ENCODE data around the gene OSTM1.

DNA sequence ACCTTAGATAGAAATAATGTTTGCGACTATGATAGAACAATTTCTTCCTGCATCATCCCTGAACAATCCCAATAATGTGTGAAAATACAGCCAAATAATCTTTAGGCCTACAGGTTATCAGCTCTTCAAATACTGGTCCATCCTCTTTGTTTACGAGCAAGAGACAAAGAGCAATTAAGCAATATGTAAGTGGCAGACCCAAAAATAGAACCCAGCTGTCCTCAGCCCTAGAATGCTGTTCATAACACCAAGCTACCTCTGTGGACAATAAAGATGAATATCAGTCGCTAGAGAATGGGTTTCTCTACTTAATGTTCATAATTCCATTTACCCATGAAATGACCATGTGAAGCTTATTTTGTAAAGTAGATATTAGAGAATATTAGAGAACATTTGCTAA, 28.4 kb upstream of the OSTM1 start:
- TF ChIP-seq, protein P1, sequence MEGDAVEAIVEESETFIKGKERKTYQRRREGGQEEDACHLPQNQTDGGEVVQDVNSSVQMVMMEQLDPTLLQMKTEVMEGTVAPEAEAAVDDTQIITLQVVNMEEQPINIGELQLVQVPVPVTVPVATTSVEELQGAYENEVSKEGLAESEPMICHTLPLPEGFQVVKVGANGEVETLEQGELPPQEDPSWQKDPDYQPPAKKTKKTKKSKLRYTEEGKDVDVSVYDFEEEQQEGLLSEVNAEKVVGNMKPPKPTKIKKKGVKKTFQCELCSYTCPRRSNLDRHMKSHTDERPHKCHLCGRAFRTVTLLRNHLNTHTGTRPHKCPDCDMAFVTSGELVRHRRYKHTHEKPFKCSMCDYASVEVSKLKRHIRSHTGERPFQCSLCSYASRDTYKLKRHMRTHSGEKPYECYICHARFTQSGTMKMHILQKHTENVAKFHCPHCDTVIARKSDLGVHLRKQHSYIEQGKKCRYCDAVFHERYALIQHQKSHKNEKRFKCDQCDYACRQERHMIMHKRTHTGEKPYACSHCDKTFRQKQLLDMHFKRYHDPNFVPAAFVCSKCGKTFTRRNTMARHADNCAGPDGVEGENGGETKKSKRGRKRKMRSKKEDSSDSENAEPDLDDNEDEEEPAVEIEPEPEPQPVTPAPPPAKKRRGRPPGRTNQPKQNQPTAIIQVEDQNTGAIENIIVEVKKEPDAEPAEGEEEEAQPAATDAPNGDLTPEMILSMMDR (IDR thresholded peaks at IDR 0.05; ENCODE audit: low read depth, low read length, poor library complexity, severe bottlenecking) = no peak
- no peak for TF ChIP-seq EZH2phosphoT487 (IDR thresholded peaks at IDR 0.05; ENCODE audit: borderline replicate concordance, low read length)
